Nephron progenitor cell (in vitro differentiated cells): ENCODE measurements around the gene PER2.
A peak's percentile ranks its signal among the peaks of the same experiment; 100 is the strongest.

Experiments
- DNase-seq: peaks from one replicate; pipeline ENCODE4 v3.0.0; 2021
- H3K27ac Mint-ChIP-seq: 2 replicates; pipeline ENCODE4 v1.8.0; 2021; ENCODE audit warnings: mild to moderate bottlenecking, moderate library complexity, mixed read lengths
- H3K27me3 Mint-ChIP-seq: 2 replicates; pipeline ENCODE4 v1.8.0; 2021; ENCODE audit warnings: mild to moderate bottlenecking, low read depth, mixed read lengths; ENCODE audit not compliant: poor library complexity
- H3K36me3 Mint-ChIP-seq: 2 replicates; pipeline ENCODE4 v1.8.0; 2021; ENCODE audit warnings: low read depth, mixed read lengths
- H3K4me1 Mint-ChIP-seq: 2 replicates; pipeline ENCODE4 v1.8.0; 2021; ENCODE audit warnings: mixed read lengths
- H3K4me3 Mint-ChIP-seq: 2 replicates; pipeline ENCODE4 v1.8.0; 2021; ENCODE audit warnings: mild to moderate bottlenecking, moderate library complexity, mixed read lengths
- H3K9me3 Mint-ChIP-seq: 2 replicates; pipeline ENCODE4 v1.8.0; 2021; ENCODE audit warnings: mild to moderate bottlenecking, moderate library complexity, mixed read lengths
- CTCF ChIP-seq: fragments of 200-600 bp; sonication (generic); IDR thresholded peaks from 2 replicates; pipeline ENCODE4 v1.5.0; 2021; ENCODE audit warnings: antibody characterized with exemption

The PER2 gene

DNA sequence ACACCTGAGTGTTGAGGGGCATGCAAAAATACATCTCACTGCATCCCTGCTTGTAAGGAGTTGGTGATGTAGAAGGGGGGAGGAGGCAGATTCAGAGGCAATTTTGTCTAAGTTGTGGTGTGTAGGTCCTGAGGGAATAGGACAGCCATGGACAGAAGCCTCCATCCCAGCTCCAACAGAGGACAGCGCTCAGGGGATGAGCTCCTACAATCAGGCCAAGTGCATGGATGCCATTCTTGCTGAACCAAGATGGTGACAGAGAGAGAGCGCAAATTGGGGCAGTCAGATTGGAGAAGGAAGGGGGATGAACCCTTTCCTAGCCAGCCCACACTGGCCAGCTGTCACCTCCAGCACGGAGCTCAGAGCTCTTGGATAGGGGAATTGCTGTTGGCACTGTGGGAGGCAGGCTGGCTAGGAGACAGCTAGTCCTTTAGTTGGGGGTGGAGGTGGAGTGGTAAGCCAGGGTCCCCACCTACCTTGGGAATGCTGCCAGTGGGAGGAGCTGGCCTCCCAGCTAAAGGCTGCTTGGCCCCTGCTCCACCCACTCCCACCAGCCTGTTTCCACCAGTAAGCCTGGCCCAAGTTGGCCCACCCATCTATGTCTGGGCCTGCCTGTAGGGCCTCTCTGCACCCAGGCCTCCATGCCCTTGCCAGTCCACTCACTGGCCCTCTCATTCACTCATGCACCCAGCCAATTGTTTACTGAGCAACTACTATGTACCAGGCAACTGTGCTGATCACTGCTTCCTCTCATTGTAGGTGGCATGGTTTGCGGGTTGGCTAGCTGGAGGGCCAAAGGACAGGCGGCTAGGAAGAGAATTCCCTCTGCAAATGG is 2.5 kb upstream of the PER2 start:
- Mint-ChIP-seq H3K4me1 (peaks cover 41% of the 10 kb centered on the region), H3K27me3 (peaks cover 12% of the 10 kb centered on the region), H3K27ac (no peak overlapping the region), H3K4me3 (peak overlapping the region; percentile 89), H3K36me3 (no peaks in the 10 kb centered on the region), H3K9me3 (no peaks in the 10 kb centered on the region)
- no peak for DNase-seq
- no peak for TF ChIP-seq CTCF

GRCh38 chr2:238290091-238290509 is 1.7 kb upstream of the PER2 start:
- no peak for TF ChIP-seq CTCF

GRCh38 chr2:238289574-238289973 is 1.2 kb upstream of the PER2 start:
- Mint-ChIP-seq H3K4me1 (peaks cover 54% of the 10 kb centered on the region), H3K9me3 (no peaks in the 10 kb centered on the region), H3K27ac (peak overlapping the region; percentile 42), H3K27me3 (peaks cover 3% of the 10 kb centered on the region), H3K4me3 (peak overlapping the region; percentile 89), H3K36me3 (no peaks in the 10 kb centered on the region)
- no peak for TF ChIP-seq CTCF
- DNase-seq, result no peak

More at GRCh38 chr2:238290091-238290509, 1.7 kb upstream of the PER2 start:
- peak overlapping the region; percentile 89 for H3K4me3 Mint-ChIP-seq
- DNase-seq, result peak; percentile 41
- H3K27me3 Mint-ChIP-seq, result peaks cover 9% of the 10 kb centered on the region
- no peaks in the 10 kb centered on the region for H3K36me3 Mint-ChIP-seq
- H3K9me3 Mint-ChIP-seq, result no peaks in the 10 kb centered on the region
- peaks cover 49% of the 10 kb centered on the region for H3K4me1 Mint-ChIP-seq
- no peak overlapping the region for H3K27ac Mint-ChIP-seq

GRCh38 chr2:238288650-238289573 is 502 bp upstream of the PER2 start:
- H3K27ac Mint-ChIP-seq, result peak overlapping the region; percentile 42
- peak overlapping the region; percentile 89 for H3K4me3 Mint-ChIP-seq
- no peaks in the 10 kb centered on the region for H3K27me3 Mint-ChIP-seq
- no peaks in the 10 kb centered on the region for H3K36me3 Mint-ChIP-seq
- peak; percentile 39 for TF ChIP-seq CTCF
- H3K4me1 Mint-ChIP-seq, result peaks cover 61% of the 10 kb centered on the region
- DNase-seq, result peak; percentile 99
- H3K9me3 Mint-ChIP-seq, result no peaks in the 10 kb centered on the region

- no peak for TF ChIP-seq CTCF
- Mint-ChIP-seq H3K4me1 (peaks cover 75% of the 10 kb centered on the region), H3K27ac (peak overlapping the region; percentile 36), H3K4me3 (peak overlapping the region; percentile 87), H3K36me3 (peaks cover 6% of the 10 kb centered on the region), H3K27me3 (peaks cover 4% of the 10 kb centered on the region), H3K9me3 (no peaks in the 10 kb centered on the region)
- DNase-seq, result no peak
These were observed 1.2 kb downstream of the PER2 start for GRCh38 chr2:238286987-238287736.
